Measurements from ENCODE around the gene IVL. TPM values are rescaled to one million over a fixed set of nuclear protein-coding genes. Genes with fewer than 3 reads are reported as not detected.

The IVL gene
- total RNA-seq, 1 experiment from 2014 or later = not detected

Other genes with a start within 250 kb of the IVL start
- gene LCE2D, start 245.2 kb upstream of the IVL start, total RNA-seq (2014; rRNA removed; shearing (Covaris generic); ENCODE audit: low replicate concordance) = not detected in 2 replicates
- not detected in 2 replicates for gene LCE2C, start 233.3 kb upstream of the IVL start, total RNA-seq (2014; rRNA removed; shearing (Covaris generic); ENCODE audit: low replicate concordance)
- not detected in 2 replicates for gene LCE2B, start 222.4 kb upstream of the IVL start, total RNA-seq (2014; rRNA removed; shearing (Covaris generic); ENCODE audit: low replicate concordance)
- not detected in 2 replicates for gene LCE2A, start 210.2 kb upstream of the IVL start, total RNA-seq (2014; rRNA removed; shearing (Covaris generic); ENCODE audit: low replicate concordance)
- gene LCE4A, start 200.4 kb upstream of the IVL start, total RNA-seq (2014; rRNA removed; shearing (Covaris generic); ENCODE audit: low replicate concordance) = not detected in 2 replicates
- not detected in 2 replicates for gene KPRP, start 150.5 kb upstream of the IVL start, total RNA-seq (2014; rRNA removed; shearing (Covaris generic); ENCODE audit: low replicate concordance)
- not detected in 2 replicates for gene LCE1F, start 133.4 kb upstream of the IVL start, total RNA-seq (2014; rRNA removed; shearing (Covaris generic); ENCODE audit: low replicate concordance)
- not detected in 2 replicates for gene LCE1E, start 122.3 kb upstream of the IVL start, total RNA-seq (2014; rRNA removed; shearing (Covaris generic); ENCODE audit: low replicate concordance)
- not detected in 2 replicates for gene LCE1D, start 111.8 kb upstream of the IVL start, total RNA-seq (2014; rRNA removed; shearing (Covaris generic); ENCODE audit: low replicate concordance)
- gene LCE1C, start 101.9 kb upstream of the IVL start, total RNA-seq (2014; rRNA removed; shearing (Covaris generic); ENCODE audit: low replicate concordance) = not detected in 2 replicates
- gene LCE1B, start 96.6 kb upstream of the IVL start, total RNA-seq (2014; rRNA removed; shearing (Covaris generic); ENCODE audit: low replicate concordance) = not detected in 2 replicates
- gene LCE1A, start 81.1 kb upstream of the IVL start, total RNA-seq (2014; rRNA removed; shearing (Covaris generic); ENCODE audit: low replicate concordance) = not detected in 2 replicates
- not detected in 2 replicates for gene LCE6A, start 65.7 kb upstream of the IVL start, total RNA-seq (2014; rRNA removed; shearing (Covaris generic); ENCODE audit: low replicate concordance)
- not detected in 2 replicates for gene LCE7A, start 48.5 kb upstream of the IVL start, total RNA-seq (2014; rRNA removed; shearing (Covaris generic); ENCODE audit: low replicate concordance)
- gene SMCP, start 30.2 kb upstream of the IVL start, total RNA-seq (2014; rRNA removed; shearing (Covaris generic); ENCODE audit: low replicate concordance) = not detected in 2 replicates
- gene SPRR5, start 38.7 kb downstream of the IVL start, total RNA-seq (2014; rRNA removed; shearing (Covaris generic); ENCODE audit: low replicate concordance) = not detected in 2 replicates
- gene SPRR4, start 62.1 kb downstream of the IVL start, total RNA-seq (2014; rRNA removed; shearing (Covaris generic); ENCODE audit: low replicate concordance) = not detected in 2 replicates
- not detected in 2 replicates for gene SPRR1A, start 75.5 kb downstream of the IVL start, total RNA-seq (2014; rRNA removed; shearing (Covaris generic); ENCODE audit: low replicate concordance)
- gene SPRR3, start 93.2 kb downstream of the IVL start, total RNA-seq (2014; rRNA removed; shearing (Covaris generic); ENCODE audit: low replicate concordance) = not detected in 2 replicates
- gene SPRR1B, start 122.7 kb downstream of the IVL start, total RNA-seq (2014; rRNA removed; shearing (Covaris generic); ENCODE audit: low replicate concordance) = not detected in 2 replicates
- not detected in 2 replicates for gene SPRR2D, start 132.6 kb downstream of the IVL start, total RNA-seq (2014; rRNA removed; shearing (Covaris generic); ENCODE audit: low replicate concordance)
- not detected in 2 replicates for gene SPRR2A, start 149.0 kb downstream of the IVL start, total RNA-seq (2014; rRNA removed; shearing (Covaris generic); ENCODE audit: low replicate concordance)
- gene SPRR2B, start 163.1 kb downstream of the IVL start, total RNA-seq (2014; rRNA removed; shearing (Covaris generic); ENCODE audit: low replicate concordance) = not detected in 2 replicates
- gene SPRR2E, start 186.0 kb downstream of the IVL start, total RNA-seq (2014; rRNA removed; shearing (Covaris generic); ENCODE audit: low replicate concordance) = not detected in 2 replicates
- gene SPRR2F, start 205.0 kb downstream of the IVL start, total RNA-seq (2014; rRNA removed; shearing (Covaris generic); ENCODE audit: low replicate concordance) = not detected in 2 replicates
- gene SPRR2G, start 242.3 kb downstream of the IVL start, total RNA-seq (2014; rRNA removed; shearing (Covaris generic); ENCODE audit: low replicate concordance) = not detected in 2 replicates